HepG2 (cell line): ENCODE data around the gene CHD9NB. TPM values are rescaled to one million over a fixed set of nuclear protein-coding genes. Genes with fewer than 3 reads are reported as not detected.

Experiments
- ADNP ChIP-seq: sonication (generic); formaldehyde crosslinking; IDR thresholded peaks from 2 replicates; pipeline ENCODE4 v1.4.0; 2020; ENCODE audit warnings: missing genetic modification reagents
- ARID5B ChIP-seq: IDR thresholded peaks from 2 replicates; pipeline ENCODE4 v1.4.0; 2020; ENCODE audit warnings: mild to moderate bottlenecking, missing genetic modification reagents
- CREM ChIP-seq, 2 experiments: sonication (generic) in 1 of 2; formaldehyde crosslinking in 1 of 2; IDR thresholded peaks; 2 replicates each; pipeline versions ENCODE4 v1.4.0 to v1.6.1; 2016 to 2020; ENCODE audit warnings: antibody characterized with exemption in 1 of 2, mild to moderate bottlenecking in 1 of 2, missing genetic modification reagents in 1 of 2
- ISX ChIP-seq: sonication (generic); formaldehyde crosslinking; conservative IDR thresholded peaks from 2 replicates; pipeline ENCODE4 v1.5.0; 2020; ENCODE audit warnings: missing genetic modification reagents
- MLXIP ChIP-seq: sonication (generic); formaldehyde crosslinking; IDR thresholded peaks from 2 replicates; pipeline ENCODE4 v1.9.0; 2021; ENCODE audit warnings: missing genetic modification reagents, borderline replicate concordance
- NFE2L2 ChIP-seq: fragments of 150-350 bp; IDR thresholded peaks from 2 replicates; pipeline ENCODE4 v1.6.1; 2014; ENCODE audit warnings: low read length
- PHB2 ChIP-seq: fragments of 450-650 bp; IDR thresholded peaks from 2 replicates; pipeline ENCODE4 v1.6.1; 2018; ENCODE audit not compliant: partially characterized antibody
- POLR2AphosphoS2 ChIP-seq: IDR thresholded peaks from 2 replicates; pipeline ENCODE4 v1.6.1; 2011; ENCODE audit warnings: low read depth, low read length, improper control_type of control experiment
- RXRA ChIP-seq: sonication (generic); formaldehyde crosslinking; IDR thresholded peaks from 2 replicates; pipeline ENCODE4 v1.5.1; 2020; ENCODE audit warnings: missing genetic modification reagents
- ZFP1 ChIP-seq: IDR thresholded peaks from 2 replicates; pipeline ENCODE4 v1.6.1; 2016
- ZFX ChIP-seq: sonication (generic); formaldehyde crosslinking; IDR thresholded peaks from 2 replicates; pipeline ENCODE4 v1.4.0; 2020; ENCODE audit warnings: mild to moderate bottlenecking, low read depth, missing genetic modification reagents, moderate library complexity
- ZNF44 ChIP-seq: sonication (generic); formaldehyde crosslinking; IDR thresholded peaks from 2 replicates; pipeline ENCODE4 v1.5.1; 2020; ENCODE audit warnings: mild to moderate bottlenecking, missing genetic modification reagents
- polyA plus RNA-seq, 8 experiments: library from polyadenylated mRNA; depleted of rRNA in 3 of 8; stranded (reverse) in 7 of 8; unstranded in 1 of 8; fragments of >200 nt; fragmentation: Illumina TruSeq in 4 of 8; extraction: Trizol in 4 of 8; gene quantifications; 2 replicates each; pipeline versions ENCODE4 v1.2.1 to v1.2.3, GENCODE V29; 2011 to 2016; ENCODE audit warnings: low read depth in 4 of 8, missing spikeins in 1 of 8, mixed read lengths in 1 of 8; ENCODE audit not compliant: insufficient read depth in 1 of 8
- total RNA-seq, 5 experiments: library from RNA; depleted of rRNA; stranded (reverse); fragments of >200 nt; fragmentation: Illumina TruSeq; extraction: Trizol; gene quantifications; 2 replicates each; pipeline ENCODE4 v1.2.3, GENCODE V29; 2016; ENCODE audit warnings: low read depth in 1 of 5
- TF ChIP-seq, protein P1 (sequence below): sonication (generic); formaldehyde crosslinking; IDR thresholded peaks from 2 replicates; pipeline ENCODE4 v1.4.0; 2020; ENCODE audit warnings: missing genetic modification reagents
- TF ChIP-seq, protein P2 (sequence below): sonication (generic); formaldehyde crosslinking; IDR thresholded peaks from 2 replicates; pipeline ENCODE4 v1.4.0; 2020; ENCODE audit warnings: low read depth, missing genetic modification reagents

The CHD9NB gene
- total and polyA plus RNA-seq, 2 of the 13 experiments (the other 11 are each of a cell fraction or from before 2014, with no cell fraction given) = 0.17 to 0.18 TPM

DNA sequence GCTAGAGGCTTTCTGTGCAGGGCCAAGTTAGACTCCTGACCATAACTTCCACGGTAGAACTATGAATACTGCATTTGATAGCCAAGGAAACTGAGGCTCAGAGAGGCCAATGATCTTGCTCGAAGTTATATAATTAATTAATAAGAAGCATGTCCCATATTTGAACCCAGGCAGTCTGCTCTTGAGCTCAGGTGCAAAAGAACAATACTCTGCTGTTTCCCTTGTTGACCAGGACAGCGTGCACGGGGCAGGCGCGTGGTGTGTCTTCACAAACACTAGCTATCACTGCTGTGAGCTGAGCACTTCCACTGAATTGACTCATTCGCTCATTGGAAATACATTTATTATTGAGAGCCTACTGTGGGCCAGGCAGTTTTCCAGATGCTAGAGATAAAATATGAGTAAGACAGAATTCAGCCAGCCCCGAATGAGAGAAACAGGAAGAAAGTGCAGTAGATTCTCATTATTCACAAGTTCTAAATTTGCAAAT is 3.7 kb upstream of the CHD9NB start (continued):
- TF ChIP-seq ARID5B (CRISPR knock-in tag) = peak; percentile 84
- TF ChIP-seq ADNP (CRISPR knock-in tag) = no peak
- TF ChIP-seq POLR2AphosphoS2 = no peak
- no peak for TF ChIP-seq NFE2L2
- peak; percentile 99 for TF ChIP-seq MLXIP
- 0 out of 2 replicates have a peak, but pooled peaks have one; percentile 22 for TF ChIP-seq ZFP1
- TF ChIP-seq, protein P1, sequence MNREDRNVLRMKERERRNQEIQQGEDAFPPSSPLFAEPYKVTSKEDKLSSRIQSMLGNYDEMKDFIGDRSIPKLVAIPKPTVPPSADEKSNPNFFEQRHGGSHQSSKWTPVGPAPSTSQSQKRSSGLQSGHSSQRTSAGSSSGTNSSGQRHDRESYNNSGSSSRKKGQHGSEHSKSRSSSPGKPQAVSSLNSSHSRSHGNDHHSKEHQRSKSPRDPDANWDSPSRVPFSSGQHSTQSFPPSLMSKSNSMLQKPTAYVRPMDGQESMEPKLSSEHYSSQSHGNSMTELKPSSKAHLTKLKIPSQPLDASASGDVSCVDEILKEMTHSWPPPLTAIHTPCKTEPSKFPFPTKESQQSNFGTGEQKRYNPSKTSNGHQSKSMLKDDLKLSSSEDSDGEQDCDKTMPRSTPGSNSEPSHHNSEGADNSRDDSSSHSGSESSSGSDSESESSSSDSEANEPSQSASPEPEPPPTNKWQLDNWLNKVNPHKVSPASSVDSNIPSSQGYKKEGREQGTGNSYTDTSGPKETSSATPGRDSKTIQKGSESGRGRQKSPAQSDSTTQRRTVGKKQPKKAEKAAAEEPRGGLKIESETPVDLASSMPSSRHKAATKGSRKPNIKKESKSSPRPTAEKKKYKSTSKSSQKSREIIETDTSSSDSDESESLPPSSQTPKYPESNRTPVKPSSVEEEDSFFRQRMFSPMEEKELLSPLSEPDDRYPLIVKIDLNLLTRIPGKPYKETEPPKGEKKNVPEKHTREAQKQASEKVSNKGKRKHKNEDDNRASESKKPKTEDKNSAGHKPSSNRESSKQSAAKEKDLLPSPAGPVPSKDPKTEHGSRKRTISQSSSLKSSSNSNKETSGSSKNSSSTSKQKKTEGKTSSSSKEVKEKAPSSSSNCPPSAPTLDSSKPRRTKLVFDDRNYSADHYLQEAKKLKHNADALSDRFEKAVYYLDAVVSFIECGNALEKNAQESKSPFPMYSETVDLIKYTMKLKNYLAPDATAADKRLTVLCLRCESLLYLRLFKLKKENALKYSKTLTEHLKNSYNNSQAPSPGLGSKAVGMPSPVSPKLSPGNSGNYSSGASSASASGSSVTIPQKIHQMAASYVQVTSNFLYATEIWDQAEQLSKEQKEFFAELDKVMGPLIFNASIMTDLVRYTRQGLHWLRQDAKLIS = no peak
- TF ChIP-seq ZNF44 (CRISPR knock-in tag) = peak; percentile 41; the same call in 1 of the 2 replicates
- TF ChIP-seq PHB2 = no peak
- TF ChIP-seq, protein P2, sequence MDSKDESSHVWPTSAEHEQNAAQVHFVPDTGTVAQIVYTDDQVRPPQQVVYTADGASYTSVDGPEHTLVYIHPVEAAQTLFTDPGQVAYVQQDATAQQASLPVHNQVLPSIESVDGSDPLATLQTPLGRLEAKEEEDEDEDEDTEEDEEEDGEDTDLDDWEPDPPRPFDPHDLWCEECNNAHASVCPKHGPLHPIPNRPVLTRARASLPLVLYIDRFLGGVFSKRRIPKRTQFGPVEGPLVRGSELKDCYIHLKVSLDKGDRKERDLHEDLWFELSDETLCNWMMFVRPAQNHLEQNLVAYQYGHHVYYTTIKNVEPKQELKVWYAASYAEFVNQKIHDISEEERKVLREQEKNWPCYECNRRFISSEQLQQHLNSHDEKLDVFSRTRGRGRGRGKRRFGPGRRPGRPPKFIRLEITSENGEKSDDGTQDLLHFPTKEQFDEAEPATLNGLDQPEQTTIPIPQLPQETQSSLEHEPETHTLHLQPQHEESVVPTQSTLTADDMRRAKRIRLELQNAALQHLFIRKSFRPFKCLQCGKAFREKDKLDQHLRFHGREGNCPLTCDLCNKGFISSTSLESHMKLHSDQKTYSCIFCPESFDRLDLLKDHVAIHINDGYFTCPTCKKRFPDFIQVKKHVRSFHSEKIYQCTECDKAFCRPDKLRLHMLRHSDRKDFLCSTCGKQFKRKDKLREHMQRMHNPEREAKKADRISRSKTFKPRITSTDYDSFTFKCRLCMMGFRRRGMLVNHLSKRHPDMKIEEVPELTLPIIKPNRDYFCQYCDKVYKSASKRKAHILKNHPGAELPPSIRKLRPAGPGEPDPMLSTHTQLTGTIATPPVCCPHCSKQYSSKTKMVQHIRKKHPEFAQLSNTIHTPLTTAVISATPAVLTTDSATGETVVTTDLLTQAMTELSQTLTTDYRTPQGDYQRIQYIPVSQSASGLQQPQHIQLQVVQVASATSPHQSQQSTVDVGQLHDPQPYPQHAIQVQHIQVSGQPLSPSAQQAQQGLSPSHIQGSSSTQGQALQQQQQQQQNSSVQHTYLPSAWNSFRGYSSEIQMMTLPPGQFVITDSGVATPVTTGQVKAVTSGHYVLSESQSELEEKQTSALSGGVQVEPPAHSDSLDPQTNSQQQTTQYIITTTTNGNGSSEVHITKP (CRISPR knock-in tag) = no peak
- TF ChIP-seq CREM (IDR thresholded peaks at IDR 0.05) = 0 out of 2 replicates have a peak, but pooled peaks have one; percentile 30
- no peak for TF ChIP-seq CREM (CRISPR knock-in tag; IDR thresholded peaks at IDR 0.05)
- TF ChIP-seq ISX = no peak
- TF ChIP-seq RXRA (CRISPR knock-in tag) = peak; percentile 73; the same call in 1 of the 2 replicates
- TF ChIP-seq ZFX (CRISPR knock-in tag) = peak; percentile 24; the same call in 1 of the 2 replicates
